ENCODE data around the gene CEP70. TPM values are rescaled to one million over a fixed set of nuclear protein-coding genes. Genes with fewer than 3 reads are reported as not detected.
"Not testable (repeated sequence)": the region's sequence is repeated elsewhere in the genome, so short reads cannot be mapped to it uniquely, and the experiment has no call there.

CEP70 gene
- total and polyA plus RNA-seq, 2 experiments from 2014 or later: 29.1 to 43.1 TPM

GRCh38 chr3:138578961-138579574 is 15.0 kb downstream of the CEP70 start:
- DNase-seq (ENCODE audit: low read depth in 1 of 2, low spot score in 1 of 2): no peak
- Histone ChIP-seq H3K4me1 (ENCODE audit: low read depth) (peaks cover 5% of the 10 kb centered on the region), H3K27ac (no peak overlapping the region), H3K4me3 (no peak overlapping the region), H3K36me3 (no peaks in the 10 kb centered on the region), H3K27me3 (no peaks in the 10 kb centered on the region), H3K9me3 (ENCODE audit: low read depth) (no peaks in the 10 kb centered on the region)
- no peak for TF ChIP-seq CTCF (IDR thresholded peaks at IDR 0.05; ENCODE audit: low read depth, low read length)

- H3K4me3 ChIP-seq: no peak overlapping the region
- no peaks in the 10 kb centered on the region for H3K9me3 ChIP-seq (ENCODE audit: low read depth)
- no peak for DNase-seq (ENCODE audit: low read depth in 1 of 2, low spot score in 1 of 2)
- TF ChIP-seq CTCF (IDR thresholded peaks at IDR 0.05; ENCODE audit: low read depth, low read length): no peak
- no peaks in the 10 kb centered on the region for H3K36me3 ChIP-seq
- peaks cover 5% of the 10 kb centered on the region for H3K4me1 ChIP-seq (ENCODE audit: low read depth)
- no peak overlapping the region for H3K27ac ChIP-seq
- H3K27me3 ChIP-seq: no peaks in the 10 kb centered on the region
Measured at GRCh38 chr3:138578141-138578540, 15.9 kb downstream of the CEP70 start.

GRCh38 chr3:138573138-138573537 is 20.9 kb downstream of the CEP70 start:
- no peaks in the 10 kb centered on the region for H3K36me3 ChIP-seq
- no peak for TF ChIP-seq CTCF (IDR thresholded peaks at IDR 0.05; ENCODE audit: low read depth, low read length)
- H3K27ac ChIP-seq: no peak overlapping the region
- H3K9me3 ChIP-seq (ENCODE audit: low read depth): no peaks in the 10 kb centered on the region
- no peaks in the 10 kb centered on the region for H3K27me3 ChIP-seq
- no peaks in the 10 kb centered on the region for H3K4me1 ChIP-seq (ENCODE audit: low read depth)
- DNase-seq (ENCODE audit: low read depth in 1 of 2, low spot score in 1 of 2): no peak
- no peak overlapping the region for H3K4me3 ChIP-seq

GRCh38 chr3:138569624-138570023 is 24.4 kb downstream of the CEP70 start:
- DNase-seq (ENCODE audit: low read depth in 1 of 2, low spot score in 1 of 2); H3K9me3 ChIP-seq (ENCODE audit: low read depth); H3K36me3 ChIP-seq; H3K4me3 ChIP-seq; H3K27me3 ChIP-seq; H3K27ac ChIP-seq; H3K4me1 ChIP-seq (ENCODE audit: low read depth): not testable (repeated sequence)

GRCh38 chr3:138569090-138569489 is 25.0 kb downstream of the CEP70 start:
- no peak for TF ChIP-seq CTCF (IDR thresholded peaks at IDR 0.05; ENCODE audit: low read depth, low read length)
- no peak for DNase-seq (ENCODE audit: low read depth in 1 of 2, low spot score in 1 of 2)
- Histone ChIP-seq H3K27me3 (no peaks in the 10 kb centered on the region), H3K36me3 (no peaks in the 10 kb centered on the region), H3K27ac (no peak overlapping the region), H3K4me1 (ENCODE audit: low read depth) (no peaks in the 10 kb centered on the region), H3K4me3 (no peak overlapping the region), H3K9me3 (ENCODE audit: low read depth) (no peaks in the 10 kb centered on the region)

GRCh38 chr3:138567403-138567802 is 26.7 kb downstream of the CEP70 start:
- Histone ChIP-seq H3K27me3 (no peaks in the 10 kb centered on the region), H3K4me3 (no peak overlapping the region), H3K36me3 (no peaks in the 10 kb centered on the region), H3K4me1 (ENCODE audit: low read depth) (no peaks in the 10 kb centered on the region), H3K9me3 (ENCODE audit: low read depth) (no peaks in the 10 kb centered on the region), H3K27ac (no peak overlapping the region)
- TF ChIP-seq CTCF (IDR thresholded peaks at IDR 0.05; ENCODE audit: low read depth, low read length): no peak
- DNase-seq (ENCODE audit: low read depth in 1 of 2, low spot score in 1 of 2): no peak

- H3K4me1 ChIP-seq (ENCODE audit: low read depth); H3K9me3 ChIP-seq (ENCODE audit: low read depth); H3K27ac ChIP-seq; H3K4me3 ChIP-seq; H3K36me3 ChIP-seq; H3K27me3 ChIP-seq; DNase-seq (ENCODE audit: low read depth in 1 of 2, low spot score in 1 of 2): not testable (repeated sequence)
Measured at GRCh38 chr3:138566293-138566692, 27.8 kb downstream of the CEP70 start.

GRCh38 chr3:138562902-138563301 is 31.2 kb downstream of the CEP70 start:
- DNase-seq (ENCODE audit: low read depth in 1 of 2, low spot score in 1 of 2); H3K36me3 ChIP-seq; H3K27ac ChIP-seq; H3K4me1 ChIP-seq (ENCODE audit: low read depth); H3K9me3 ChIP-seq (ENCODE audit: low read depth); H3K27me3 ChIP-seq; H3K4me3 ChIP-seq: not testable (repeated sequence)

All from cardiac muscle cell (in vitro differentiated cells and primary cell).